Measurements from ENCODE around the gene KCNMA1. TPM values are rescaled to one million over a fixed set of nuclear protein-coding genes. Genes with fewer than 3 reads are reported as not detected.
"Not testable (repeated sequence)": the region's sequence is repeated elsewhere in the genome, so short reads cannot be mapped to it uniquely, and the experiment has no call there.

KCNMA1 gene
- total and polyA plus RNA-seq, 2 donors from 2014 or later, result 4.2 to 8.9 TPM

DNA sequence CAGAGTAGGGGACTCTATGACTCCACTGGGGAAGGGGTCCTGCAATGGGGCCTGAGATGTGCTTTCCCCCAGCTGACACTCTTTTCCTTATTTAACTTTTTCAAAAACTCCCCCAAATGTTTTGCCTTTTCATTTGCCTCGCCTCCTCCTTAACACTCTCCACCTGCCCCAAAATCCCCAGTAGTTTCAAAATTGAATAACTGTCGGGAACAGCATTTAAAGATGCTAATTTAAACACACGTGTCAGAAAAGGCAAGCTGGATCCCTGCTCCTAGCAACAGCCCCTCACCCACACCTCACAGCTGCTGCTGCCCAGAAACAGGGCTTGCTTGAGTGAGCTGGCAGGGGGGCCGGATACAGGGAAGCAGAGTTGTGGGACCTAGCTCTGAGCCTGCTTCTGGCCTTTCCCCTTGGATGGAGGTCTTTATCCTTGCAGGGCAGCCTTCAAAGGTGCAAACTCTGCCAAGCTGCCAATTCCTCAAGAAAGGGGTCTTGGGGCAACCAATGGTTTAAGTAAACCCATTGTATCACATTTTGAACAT is 115.3 kb downstream of the KCNMA1 start:
- TF ChIP-seq, protein P1, sequence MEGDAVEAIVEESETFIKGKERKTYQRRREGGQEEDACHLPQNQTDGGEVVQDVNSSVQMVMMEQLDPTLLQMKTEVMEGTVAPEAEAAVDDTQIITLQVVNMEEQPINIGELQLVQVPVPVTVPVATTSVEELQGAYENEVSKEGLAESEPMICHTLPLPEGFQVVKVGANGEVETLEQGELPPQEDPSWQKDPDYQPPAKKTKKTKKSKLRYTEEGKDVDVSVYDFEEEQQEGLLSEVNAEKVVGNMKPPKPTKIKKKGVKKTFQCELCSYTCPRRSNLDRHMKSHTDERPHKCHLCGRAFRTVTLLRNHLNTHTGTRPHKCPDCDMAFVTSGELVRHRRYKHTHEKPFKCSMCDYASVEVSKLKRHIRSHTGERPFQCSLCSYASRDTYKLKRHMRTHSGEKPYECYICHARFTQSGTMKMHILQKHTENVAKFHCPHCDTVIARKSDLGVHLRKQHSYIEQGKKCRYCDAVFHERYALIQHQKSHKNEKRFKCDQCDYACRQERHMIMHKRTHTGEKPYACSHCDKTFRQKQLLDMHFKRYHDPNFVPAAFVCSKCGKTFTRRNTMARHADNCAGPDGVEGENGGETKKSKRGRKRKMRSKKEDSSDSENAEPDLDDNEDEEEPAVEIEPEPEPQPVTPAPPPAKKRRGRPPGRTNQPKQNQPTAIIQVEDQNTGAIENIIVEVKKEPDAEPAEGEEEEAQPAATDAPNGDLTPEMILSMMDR (IDR thresholded peaks at IDR 0.05; ENCODE audit: borderline replicate concordance, extremely low read depth, insufficient read depth), result no peak
- Histone ChIP-seq H3K9me3 (ENCODE audit: control insufficient read depth in 2 of 3, insufficient read depth in 1 of 3, low read length in 3 of 3) (no peaks in the 10 kb centered on the region), H3K27me3 (ENCODE audit: control insufficient read depth, insufficient read depth, low read length) (no peaks in the 10 kb centered on the region), H3K27ac (ENCODE audit: low read depth in 2 of 2, low read length in 2 of 2) (no peak overlapping the region), H3K36me3 (ENCODE audit: control insufficient read depth in 2 of 3, insufficient read depth in 3 of 3, low read length in 3 of 3) (no peaks in the 10 kb centered on the region), H3K4me1 (ENCODE audit: control insufficient read depth in 2 of 3, insufficient read depth in 2 of 3, low read depth in 1 of 3, low read length in 3 of 3) (no peaks in the 10 kb centered on the region), H3K4me3 (ENCODE audit: low read length in 3 of 3) (no peak overlapping the region), H3K9ac (ENCODE audit: low read length in 3 of 3) (no peak overlapping the region)
- intact Hi-C loops (cut with DNase I), result no loop called here
- no peak for FAIRE-seq
- DNase-seq, result no peak

- DNase-seq (no peak), FAIRE-seq (no peak)
- no peak overlapping the region for H3K4me3 ChIP-seq (ENCODE audit: low read length in 3 of 3)
- H3K36me3 ChIP-seq (ENCODE audit: control insufficient read depth in 2 of 3, insufficient read depth in 3 of 3, low read length in 3 of 3), result no peaks in the 10 kb centered on the region
- no peaks in the 10 kb centered on the region for H3K27me3 ChIP-seq (ENCODE audit: control insufficient read depth, insufficient read depth, low read length)
- H3K9me3 ChIP-seq (ENCODE audit: control insufficient read depth in 2 of 3, insufficient read depth in 1 of 3, low read length in 3 of 3), result no peaks in the 10 kb centered on the region
- TF ChIP-seq, protein P1 (IDR thresholded peaks at IDR 0.05; ENCODE audit: borderline replicate concordance, extremely low read depth, insufficient read depth), result no peak
- no peaks in the 10 kb centered on the region for H3K4me1 ChIP-seq (ENCODE audit: control insufficient read depth in 2 of 3, insufficient read depth in 2 of 3, low read depth in 1 of 3, low read length in 3 of 3)
- intact Hi-C loops (cut with DNase I), result no loop called here
- no peak overlapping the region for H3K27ac ChIP-seq (ENCODE audit: low read depth in 2 of 2, low read length in 2 of 2)
- H3K9ac ChIP-seq (ENCODE audit: low read length in 3 of 3), result no peak overlapping the region
Observed at GRCh38 chr10:77520995-77521394, 116.6 kb downstream of the KCNMA1 start.

DNA sequence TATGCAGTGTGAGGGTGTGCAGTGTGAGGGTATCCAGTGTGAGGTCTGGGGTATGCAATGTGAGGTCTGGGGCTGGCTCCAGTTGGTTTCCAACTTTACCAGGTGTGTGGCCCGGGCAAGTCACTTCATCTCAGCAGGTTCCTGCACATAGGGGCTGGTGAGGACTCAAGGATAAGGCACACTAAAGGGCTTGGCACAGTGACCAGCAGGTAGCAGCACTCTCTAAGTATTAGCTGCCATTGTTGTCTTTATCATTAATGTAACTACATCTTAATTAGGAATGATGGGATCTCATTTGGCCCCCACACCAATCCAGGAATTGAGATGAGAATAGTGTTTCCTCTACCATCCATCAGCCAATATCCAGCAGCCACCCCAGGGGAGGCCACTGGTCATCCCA is 117.3 kb downstream of the KCNMA1 start:
- no peak for FAIRE-seq
- Histone ChIP-seq H3K4me3 (ENCODE audit: low read length in 3 of 3) (no peak overlapping the region), H3K4me1 (ENCODE audit: control insufficient read depth in 2 of 3, insufficient read depth in 2 of 3, low read depth in 1 of 3, low read length in 3 of 3) (no peaks in the 10 kb centered on the region), H3K9me3 (ENCODE audit: control insufficient read depth in 2 of 3, insufficient read depth in 1 of 3, low read length in 3 of 3) (no peaks in the 10 kb centered on the region), H3K27me3 (ENCODE audit: control insufficient read depth, insufficient read depth, low read length) (no peaks in the 10 kb centered on the region), H3K27ac (ENCODE audit: low read depth in 2 of 2, low read length in 2 of 2) (no peak overlapping the region), H3K36me3 (ENCODE audit: control insufficient read depth in 2 of 3, insufficient read depth in 3 of 3, low read length in 3 of 3) (no peaks in the 10 kb centered on the region), H3K9ac (ENCODE audit: low read length in 3 of 3) (no peak overlapping the region)
- intact Hi-C loops (cut with DNase I), result no loop called here
- DNase-seq, result no peak
- TF ChIP-seq, protein P1 (IDR thresholded peaks at IDR 0.05; ENCODE audit: borderline replicate concordance, extremely low read depth, insufficient read depth), result no peak

GRCh38 chr10:77519791-77520190 is 117.8 kb downstream of the KCNMA1 start:
- H3K27ac ChIP-seq (ENCODE audit: low read depth in 2 of 2, low read length in 2 of 2); H3K9me3 ChIP-seq (ENCODE audit: control insufficient read depth in 2 of 3, insufficient read depth in 1 of 3, low read length in 3 of 3); DNase-seq; H3K9ac ChIP-seq (ENCODE audit: low read length in 3 of 3); H3K27me3 ChIP-seq (ENCODE audit: control insufficient read depth, insufficient read depth, low read length); H3K36me3 ChIP-seq (ENCODE audit: control insufficient read depth in 2 of 3, insufficient read depth in 3 of 3, low read length in 3 of 3); H3K4me3 ChIP-seq (ENCODE audit: low read length in 3 of 3); intact Hi-C loops (cut with DNase I); FAIRE-seq; H3K4me1 ChIP-seq (ENCODE audit: control insufficient read depth in 2 of 3, insufficient read depth in 2 of 3, low read depth in 1 of 3, low read length in 3 of 3): not testable (repeated sequence)

Measured in kidney (tissue), 14 donors.